IMR-90 (cell line): Measurements from ENCODE around the gene RHOU. TPM values are rescaled to one million over a fixed set of nuclear protein-coding genes. Genes with fewer than 3 reads are reported as not detected.

Experiments used
- ATAC-seq: fragments of 200-7000 bp; cut with Tn5 transposase; 2 replicates; pipeline ENCODE4 v1.9.1; 2020; ENCODE audit warnings: low read depth, mild to moderate bottlenecking, moderate library complexity
- BruUV-seq: library from RNA; stranded (reverse); fragments of 400-500 nt; replicated peaks from 2 replicates; lab custom pipeline; 2021; lab: Mats Ljungman, UMichigan
- CTCF ChIA-PET: fragments of 300-600 bp; formaldehyde crosslinking; extraction: SDS; loops from one replicate; lab custom pipeline; 2021; ENCODE audit warnings: antibody characterized with exemption; lab: Yijun Ruan, JAX
- POLR2A ChIA-PET: fragments of 300-600 bp; sonication (Branson Sonifier 250); formaldehyde crosslinking; loops from one replicate; lab custom pipeline; 2022; ENCODE audit warnings: antibody characterized with exemption; ENCODE audit not compliant: unreplicated experiment; lab: Charles Lee
- DNase-seq: peaks from one replicate; pipeline ENCODE4 v3.0.0; 2013
- H2AFZ ChIP-seq: replicated peaks from 2 replicates; pipeline ENCODE3; 2013; ENCODE audit warnings: low read length, mild to moderate bottlenecking; ENCODE audit not compliant: poor library complexity
- H2AK5ac ChIP-seq: 2 replicates; pipeline ENCODE4 v1.6.1; 2013; ENCODE audit warnings: low read depth, low read length, inconsistent platforms
- H2AK9ac ChIP-seq: replicated peaks from 2 replicates; pipeline ENCODE3; 2013; ENCODE audit warnings: mild to moderate bottlenecking, low read depth, low read length, moderate library complexity; ENCODE audit not compliant: poor library complexity
- H2BK120ac ChIP-seq: 2 replicates; pipeline ENCODE4 v1.6.1; 2013; ENCODE audit warnings: low read depth, low read length, inconsistent platforms
- H2BK15ac ChIP-seq: 3 replicates; pipeline ENCODE4 v1.6.1; 2013; ENCODE audit warnings: low read depth, low read length, inconsistent platforms
- H2BK20ac ChIP-seq: 2 replicates; pipeline ENCODE4 v1.6.1; 2013; ENCODE audit warnings: low read depth, mild to moderate bottlenecking, inconsistent platforms, low read length, moderate library complexity
- H2BK5ac ChIP-seq: 2 replicates; pipeline ENCODE4 v1.6.1; 2013; ENCODE audit warnings: mild to moderate bottlenecking, low read depth, low read length, inconsistent platforms; ENCODE audit not compliant: poor library complexity, severe bottlenecking
- H3K14ac ChIP-seq: replicated peaks from 2 replicates; pipeline ENCODE4 v1.6.1; 2013; ENCODE audit warnings: low read depth, low read length, inconsistent platforms
- H3K18ac ChIP-seq: 2 replicates; pipeline ENCODE4 v1.6.1; 2013; ENCODE audit warnings: low read depth, low read length, control low read depth
- H3K23ac ChIP-seq: 2 replicates; pipeline ENCODE4 v1.6.1; 2013; ENCODE audit warnings: low read depth, low read length, inconsistent platforms
- H3K27ac ChIP-seq: 2 replicates; pipeline ENCODE4 v1.5.1; 2013; ENCODE audit warnings: mild to moderate bottlenecking, control low read depth, low read length; ENCODE audit not compliant: insufficient read depth
- H3K27me3 ChIP-seq: 2 replicates; pipeline ENCODE4 v1.6.1; 2013; ENCODE audit warnings: low read length; ENCODE audit not compliant: control insufficient read depth, insufficient read depth
- H3K36me3 ChIP-seq: 2 replicates; pipeline ENCODE4 v1.6.1; 2013; ENCODE audit warnings: low read length, mixed read lengths; ENCODE audit not compliant: control insufficient read depth, insufficient read depth
- H3K4ac ChIP-seq: 2 replicates; pipeline ENCODE4 v1.6.1; 2013; ENCODE audit warnings: low read depth, low read length, inconsistent platforms
- H3K4me1 ChIP-seq: 2 replicates; pipeline ENCODE4 v1.6.1; 2013; ENCODE audit warnings: low read length, mixed read lengths; ENCODE audit not compliant: control insufficient read depth, insufficient read depth
- H3K4me2 ChIP-seq: 2 replicates; pipeline ENCODE4 v1.6.1; 2013; ENCODE audit warnings: low read depth, mild to moderate bottlenecking, control low read depth, low read length, moderate library complexity
- H3K4me3 ChIP-seq: 2 replicates; pipeline ENCODE4 v1.5.1; 2013; ENCODE audit warnings: low read depth, mild to moderate bottlenecking, control low read depth, low read length, moderate library complexity; ENCODE audit not compliant: insufficient read depth
- H3K56ac ChIP-seq: 2 replicates; pipeline ENCODE4 v1.6.1; 2013; ENCODE audit warnings: low read length, inconsistent platforms; ENCODE audit not compliant: insufficient read depth; ENCODE audit errors: extremely low read depth
- H3K79me1 ChIP-seq, 2 experiments: 2 replicates each; pipeline ENCODE4 v1.6.1; 2013; ENCODE audit warnings: low read length in 2 of 2, inconsistent platforms in 1 of 2, low read depth in 1 of 2
- H3K9ac ChIP-seq: 2 replicates; pipeline ENCODE4 v1.6.1; 2013; ENCODE audit warnings: low read depth, low read length, control low read depth
- H3K9me1 ChIP-seq: 2 replicates; pipeline ENCODE4 v1.6.1; 2013; ENCODE audit warnings: low read length, inconsistent platforms; ENCODE audit not compliant: insufficient read depth
- H3K9me3 ChIP-seq: 2 replicates; pipeline ENCODE4 v1.6.1; 2013; ENCODE audit warnings: low read length; ENCODE audit not compliant: control insufficient read depth, insufficient read depth
- H4K20me1 ChIP-seq: 2 replicates; pipeline ENCODE4 v1.6.1; 2013; ENCODE audit warnings: low read length, inconsistent platforms; ENCODE audit not compliant: insufficient read depth
- H4K5ac ChIP-seq: 2 replicates; pipeline ENCODE4 v1.6.1; 2013; ENCODE audit warnings: mild to moderate bottlenecking, low read depth, low read length, control low read depth
- H4K8ac ChIP-seq, 2 experiments: 2 replicates each; pipeline ENCODE4 v1.6.1; 2013; ENCODE audit warnings: low read depth in 2 of 2, low read length in 2 of 2, control low read depth in 1 of 2, inconsistent platforms in 1 of 2
- H4K91ac ChIP-seq: 2 replicates; pipeline ENCODE4 v1.6.1; 2013; ENCODE audit warnings: low read depth, low read length, inconsistent platforms; ENCODE audit not compliant: insufficient read depth
- BHLHE40 ChIP-seq: fragments of 150-350 bp; IDR thresholded peaks from 2 replicates; pipeline ENCODE4 v1.6.1; 2016; ENCODE audit warnings: mild to moderate bottlenecking, low read depth, low read length
- CEBPB ChIP-seq: IDR thresholded peaks from 2 replicates; pipeline ENCODE4 v1.6.1; 2012; ENCODE audit warnings: low read depth, low read length, improper control_type of control experiment
- CHD1 ChIP-seq: IDR thresholded peaks from 2 replicates; pipeline ENCODE4 v1.6.1; 2012; ENCODE audit warnings: low read depth, low read length, improper control_type of control experiment
- FOS ChIP-seq: fragments of 150-350 bp; IDR thresholded peaks from 2 replicates; pipeline ENCODE4 v1.6.1; 2016; ENCODE audit warnings: low read depth, low read length
- MAFK ChIP-seq: IDR thresholded peaks from 2 replicates; pipeline ENCODE4 v1.6.1; 2012; ENCODE audit warnings: low read depth, low read length, improper control_type of control experiment
- MAZ ChIP-seq: IDR thresholded peaks from 2 replicates; pipeline ENCODE4 v1.6.1; 2012; ENCODE audit warnings: low read depth, mild to moderate bottlenecking, low read length, improper control_type of control experiment, moderate library complexity, borderline replicate concordance
- MXI1 ChIP-seq: IDR thresholded peaks from 2 replicates; pipeline ENCODE4 v1.6.1; 2012; ENCODE audit warnings: low read depth, mild to moderate bottlenecking, low read length, moderate library complexity, borderline replicate concordance
- NFE2L2 ChIP-seq: fragments of 150-350 bp; IDR thresholded peaks from 2 replicates; pipeline ENCODE4 v1.6.1; 2016; ENCODE audit warnings: low read depth, mild to moderate bottlenecking, low read length
- POLR2A ChIP-seq: IDR thresholded peaks from 2 replicates; pipeline ENCODE4 v1.6.1; 2012; ENCODE audit warnings: mild to moderate bottlenecking, low read depth, low read length
- RAD21 ChIP-seq: IDR thresholded peaks from 2 replicates; pipeline ENCODE4 v1.6.1; 2012; ENCODE audit warnings: low read length, improper control_type of control experiment
- RCOR1 ChIP-seq: IDR thresholded peaks from 2 replicates; pipeline ENCODE4 v1.6.1; 2012; ENCODE audit warnings: mild to moderate bottlenecking, low read length, improper control_type of control experiment; ENCODE audit not compliant: insufficient replicate concordance
- RFX5 ChIP-seq: IDR thresholded peaks from 2 replicates; pipeline ENCODE4 v1.8.0; 2012; ENCODE audit warnings: low read depth, mild to moderate bottlenecking, low read length, moderate library complexity
- SMC3 ChIP-seq: fragments of 150-350 bp; IDR thresholded peaks from 2 replicates; pipeline ENCODE4 v1.6.1; 2016; ENCODE audit warnings: low read depth, mild to moderate bottlenecking, antibody characterized with exemption, low read length, moderate library complexity
- WGBS, 2 experiments: methylation state at CpG; one replicate each; pipeline versions ENCODE4 v1.1.5 to v1.1.7; 2013; ENCODE audit warnings: missing lambda C conversion rate in 2 of 2; ENCODE audit not compliant: insufficient read length in 1 of 2; ENCODE audit errors: extremely low coverage in 2 of 2; 5-methylcytosine and 5-hydroxymethylcytosine counted together
- dilution Hi-C: fragments of 300-500 bp; cut with HindIII; formaldehyde crosslinking; loops from one replicate; pipeline ENCODE4 v1.14.3; 2018; ENCODE audit warnings: low sequenced_read_pairs; ENCODE audit not compliant: unreplicated experiment
- in situ Hi-C: fragments of 300-500 bp; cut with MboI; formaldehyde crosslinking; loops from 3 replicates; pipeline ENCODE4 v1.14.3; 2019; ENCODE audit warnings: low sequenced_read_pairs, inconsistent platforms, mixed read lengths
- intact Hi-C: fragments of 100-400 bp; cut with micrococcal nuclease; formaldehyde crosslinking; loops from 2 replicates; pipeline ENCODE4 v1.10.0; 2022
- polyA plus RNA-seq, 3 experiments: library from polyadenylated mRNA; depleted of rRNA; stranded (reverse); fragments of >200 nt; gene quantifications; 2 replicates each; pipeline ENCODE4 v1.2.3, GENCODE V29; 2012; ENCODE audit warnings: low replicate concordance in 1 of 3
- total RNA-seq: library from RNA; depleted of rRNA; stranded (reverse); fragments of >200 nt; gene quantifications from 2 replicates; pipeline ENCODE4 v1.2.3, GENCODE V29; 2012
- TF ChIP-seq, protein P1 (sequence below): conservative IDR thresholded peaks from 2 replicates; pipeline ENCODE4 v1.5.1; 2012; ENCODE audit warnings: mild to moderate bottlenecking, low read depth, low read length, improper control_type of control experiment
- TF ChIP-seq, protein P2 (sequence below): fragments of 150-350 bp; IDR thresholded peaks from 2 replicates; pipeline ENCODE4 v1.6.1; 2017; ENCODE audit warnings: mild to moderate bottlenecking, antibody characterized with exemption, low read length, low read depth
- TF ChIP-seq, protein P3 (sequence below): fragments of 150-350 bp; IDR thresholded peaks from 2 replicates; pipeline ENCODE4 v1.6.1; 2016; ENCODE audit warnings: low read depth, mild to moderate bottlenecking, low read length, moderate library complexity, borderline replicate concordance

The RHOU gene
- total and polyA plus RNA-seq, 2 of the 4 experiments (the other 2 are of a cell fraction), result 0.44 to 0.72 TPM

DNA sequence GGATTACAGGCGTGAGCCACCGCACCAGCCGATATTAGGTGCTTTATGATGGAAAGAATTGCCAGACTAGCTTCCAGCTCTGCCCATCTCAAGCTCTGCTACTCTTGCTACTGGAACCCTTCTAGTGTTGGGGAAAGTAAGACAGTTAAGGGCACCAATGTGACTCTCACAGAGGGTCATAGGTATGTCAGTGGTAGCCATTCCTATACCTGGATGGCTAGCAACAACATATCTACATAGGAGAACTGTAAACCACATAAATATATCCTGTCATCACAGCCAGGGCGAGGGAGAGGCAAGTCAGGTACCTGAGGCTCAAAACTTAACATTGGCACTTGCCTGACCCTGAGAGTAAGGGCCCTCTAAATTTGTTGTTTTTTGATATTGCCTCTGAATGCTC, 1.7 kb upstream of the RHOU start:
- H3K9me1 ChIP-seq, result no peaks in the 10 kb centered on the region
- no peak overlapping the region for H4K8ac ChIP-seq
- no peak overlapping the region for H2AK9ac ChIP-seq
- H3K9ac ChIP-seq, result no peak overlapping the region
- no peak overlapping the region for H2BK20ac ChIP-seq
- H2AK5ac ChIP-seq, result no peak overlapping the region
- no peaks in the 10 kb centered on the region; the same call in 1 of the 2 replicates for H3K4me1 ChIP-seq
- no peak overlapping the region for H3K4me2 ChIP-seq
- no peak overlapping the region for H3K23ac ChIP-seq
- H3K9me3 ChIP-seq, result no peaks in the 10 kb centered on the region
- H3K27ac ChIP-seq, result no peak overlapping the region
- no peak overlapping the region for H3K18ac ChIP-seq
- no peak overlapping the region for H2BK15ac ChIP-seq
- H4K91ac ChIP-seq, result no peak overlapping the region
- no peak overlapping the region for H3K4me3 ChIP-seq
- BruUV-seq, result no TSS peak
- in situ Hi-C loops, result loop anchor here (10.0 kb wide), 1 partner anchor 501 kb away; no protein-coding TSS in a partner anchor
- ATAC-seq (no peak), DNase-seq (no peak)
- dilution Hi-C loops, result no loop called here
- H3K79me1 ChIP-seq, result no peaks in the 10 kb centered on the region
- peaks cover 22% of the 10 kb centered on the region for H3K27me3 ChIP-seq
- no peak overlapping the region for H2BK5ac ChIP-seq
- no peak overlapping the region for H4K5ac ChIP-seq
- POLR2A ChIA-PET, result no interaction called here
- intact Hi-C loops, result loop anchor here (10.0 kb wide), 1 partner anchor 521 kb away; no protein-coding TSS in a partner anchor
- no peak overlapping the region for H3K56ac ChIP-seq
- TF ChIP-seq CHD1 (no peak), MXI1 (no peak), MAFK (no peak), MAZ (no peak), RAD21 (no peak), POLR2A (no peak), SMC3 (no peak), RFX5 (no peak), BHLHE40 (no peak), FOS (no peak), RCOR1 (no peak), NFE2L2 (no peak), CEBPB (no peak)
- TF ChIP-seq, protein P1, sequence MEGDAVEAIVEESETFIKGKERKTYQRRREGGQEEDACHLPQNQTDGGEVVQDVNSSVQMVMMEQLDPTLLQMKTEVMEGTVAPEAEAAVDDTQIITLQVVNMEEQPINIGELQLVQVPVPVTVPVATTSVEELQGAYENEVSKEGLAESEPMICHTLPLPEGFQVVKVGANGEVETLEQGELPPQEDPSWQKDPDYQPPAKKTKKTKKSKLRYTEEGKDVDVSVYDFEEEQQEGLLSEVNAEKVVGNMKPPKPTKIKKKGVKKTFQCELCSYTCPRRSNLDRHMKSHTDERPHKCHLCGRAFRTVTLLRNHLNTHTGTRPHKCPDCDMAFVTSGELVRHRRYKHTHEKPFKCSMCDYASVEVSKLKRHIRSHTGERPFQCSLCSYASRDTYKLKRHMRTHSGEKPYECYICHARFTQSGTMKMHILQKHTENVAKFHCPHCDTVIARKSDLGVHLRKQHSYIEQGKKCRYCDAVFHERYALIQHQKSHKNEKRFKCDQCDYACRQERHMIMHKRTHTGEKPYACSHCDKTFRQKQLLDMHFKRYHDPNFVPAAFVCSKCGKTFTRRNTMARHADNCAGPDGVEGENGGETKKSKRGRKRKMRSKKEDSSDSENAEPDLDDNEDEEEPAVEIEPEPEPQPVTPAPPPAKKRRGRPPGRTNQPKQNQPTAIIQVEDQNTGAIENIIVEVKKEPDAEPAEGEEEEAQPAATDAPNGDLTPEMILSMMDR, result no peak
- TF ChIP-seq, protein P2, sequence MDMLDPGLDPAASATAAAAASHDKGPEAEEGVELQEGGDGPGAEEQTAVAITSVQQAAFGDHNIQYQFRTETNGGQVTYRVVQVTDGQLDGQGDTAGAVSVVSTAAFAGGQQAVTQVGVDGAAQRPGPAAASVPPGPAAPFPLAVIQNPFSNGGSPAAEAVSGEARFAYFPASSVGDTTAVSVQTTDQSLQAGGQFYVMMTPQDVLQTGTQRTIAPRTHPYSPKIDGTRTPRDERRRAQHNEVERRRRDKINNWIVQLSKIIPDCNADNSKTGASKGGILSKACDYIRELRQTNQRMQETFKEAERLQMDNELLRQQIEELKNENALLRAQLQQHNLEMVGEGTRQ, result no peak
- TF ChIP-seq, protein P3, sequence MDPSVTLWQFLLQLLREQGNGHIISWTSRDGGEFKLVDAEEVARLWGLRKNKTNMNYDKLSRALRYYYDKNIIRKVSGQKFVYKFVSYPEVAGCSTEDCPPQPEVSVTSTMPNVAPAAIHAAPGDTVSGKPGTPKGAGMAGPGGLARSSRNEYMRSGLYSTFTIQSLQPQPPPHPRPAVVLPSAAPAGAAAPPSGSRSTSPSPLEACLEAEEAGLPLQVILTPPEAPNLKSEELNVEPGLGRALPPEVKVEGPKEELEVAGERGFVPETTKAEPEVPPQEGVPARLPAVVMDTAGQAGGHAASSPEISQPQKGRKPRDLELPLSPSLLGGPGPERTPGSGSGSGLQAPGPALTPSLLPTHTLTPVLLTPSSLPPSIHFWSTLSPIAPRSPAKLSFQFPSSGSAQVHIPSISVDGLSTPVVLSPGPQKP, result no peak
- H3K36me3 ChIP-seq, result peaks cover 6% of the 10 kb centered on the region; the same call in 1 of the 2 replicates
- no peak overlapping the region for H2AFZ ChIP-seq
- CTCF ChIA-PET, result interaction anchor here (0.5 to 1.5 kb wide), 4 partner anchors 245 to 526 kb away, joined by 3 to 6 read pairs (median 3); no protein-coding TSS in a partner anchor
- H4K20me1 ChIP-seq, result no peaks in the 10 kb centered on the region
- WGBS, 2 experiments, result no CpG with 5 or more reads among the region's 4 CpGs
- no peak overlapping the region for H3K14ac ChIP-seq
- H2BK120ac ChIP-seq, result no peak overlapping the region
- no peak overlapping the region for H3K4ac ChIP-seq
